ENCODE results near the gene PTGDR2. TPM values are rescaled to one million over a fixed set of nuclear protein-coding genes. Genes with fewer than 3 reads are reported as not detected.
A peak's percentile ranks its signal among the peaks of the same experiment; 100 is the strongest.

The PTGDR2 gene
- 0.11 TPM for polyA plus RNA-seq (2012; ENCODE audit: missing spikeins)

DNA sequence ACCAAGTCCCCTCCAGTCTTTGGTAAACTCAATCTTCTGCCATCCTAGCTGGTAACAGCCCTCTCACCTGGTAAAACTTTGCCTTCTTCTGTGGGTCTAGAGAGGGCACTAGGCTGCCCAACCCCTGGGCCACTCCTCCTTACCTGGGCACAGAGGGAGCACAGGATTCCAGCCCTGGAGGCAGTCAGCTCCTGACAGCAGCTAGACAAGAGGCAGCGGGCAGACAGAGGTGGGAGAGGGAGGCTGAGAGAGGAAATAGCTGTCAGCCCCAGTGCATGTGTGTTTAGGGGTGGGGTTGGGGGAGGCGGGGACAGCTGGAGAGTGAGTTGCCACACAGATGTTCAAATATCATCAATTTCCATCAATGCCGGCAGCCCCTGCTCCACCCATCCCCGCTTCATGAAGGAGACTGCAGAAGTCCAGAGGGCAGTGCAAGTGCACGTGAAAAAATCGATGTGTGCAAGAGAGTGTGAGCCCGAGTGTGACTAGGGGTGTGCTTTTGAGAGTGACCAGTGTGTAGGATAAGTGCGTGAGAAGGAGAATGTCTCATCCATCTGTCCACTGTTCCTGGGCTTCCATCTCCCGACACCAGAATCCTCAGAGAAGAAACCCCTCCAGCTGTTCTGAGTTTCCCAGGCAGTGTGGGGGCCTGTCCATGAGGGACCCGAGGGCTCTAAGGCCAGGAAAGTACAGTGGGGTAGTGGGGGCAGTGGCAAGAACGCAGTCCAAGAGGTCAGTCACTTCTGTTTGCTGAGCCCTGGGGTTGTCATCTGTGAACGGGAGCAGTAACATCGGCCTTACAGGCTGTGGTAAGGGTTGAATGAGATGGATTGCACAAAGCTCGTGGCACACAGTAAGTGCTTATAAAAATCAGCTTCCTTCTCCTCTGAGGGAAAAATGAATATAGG lies at the start of gene PTGDR2:
TSS of gene PTGDR2 (minus strand) at position 225 of the 908 bp plus-strand sequence. CDS start 2,228 bp downstream, outside the sequence.
- FAIRE-seq: no peak
- TF ChIP-seq POLR2AphosphoS5 (IDR thresholded peaks at IDR 0.05; ENCODE audit: low read depth, low read length) (no peak), POLR2A (IDR thresholded peaks at IDR 0.05; ENCODE audit: low read depth, low read length) (no peak), TAF1 (IDR thresholded peaks at IDR 0.05; ENCODE audit: borderline replicate concordance, low read depth, low read length) (no peak)
- no peak for DNase-seq (ENCODE audit: insufficient read length)

DNA sequence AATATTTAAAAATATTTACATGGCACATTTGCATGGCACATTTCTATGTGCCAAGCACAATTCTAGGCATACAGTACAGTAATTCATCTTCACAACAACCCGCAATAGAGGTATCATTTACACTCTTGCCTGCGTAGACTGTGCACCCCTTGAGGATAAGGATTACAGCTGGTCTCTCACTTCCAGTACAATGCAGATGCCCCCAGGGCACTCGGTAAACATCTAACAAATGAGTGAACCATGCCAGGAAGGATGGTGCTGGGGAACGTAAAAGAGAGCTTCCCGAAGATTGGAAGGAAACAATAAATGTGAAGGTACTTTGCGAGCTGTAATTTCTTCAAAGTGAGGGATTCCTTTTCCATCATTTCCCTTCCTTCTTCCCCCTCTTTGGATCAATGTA lies 49.3 kb upstream of the PTGDR2 start:
- DNase-seq (ENCODE audit: insufficient read length) (no peak), FAIRE-seq (peak; percentile 5)
- no peak for TF ChIP-seq POLR2A (IDR thresholded peaks at IDR 0.05; ENCODE audit: low read depth, low read length)
- no peak for TF ChIP-seq POLR2AphosphoS5 (IDR thresholded peaks at IDR 0.05; ENCODE audit: low read depth, low read length)
- no peak for TF ChIP-seq TAF1 (IDR thresholded peaks at IDR 0.05; ENCODE audit: borderline replicate concordance, low read depth, low read length)

DNA sequence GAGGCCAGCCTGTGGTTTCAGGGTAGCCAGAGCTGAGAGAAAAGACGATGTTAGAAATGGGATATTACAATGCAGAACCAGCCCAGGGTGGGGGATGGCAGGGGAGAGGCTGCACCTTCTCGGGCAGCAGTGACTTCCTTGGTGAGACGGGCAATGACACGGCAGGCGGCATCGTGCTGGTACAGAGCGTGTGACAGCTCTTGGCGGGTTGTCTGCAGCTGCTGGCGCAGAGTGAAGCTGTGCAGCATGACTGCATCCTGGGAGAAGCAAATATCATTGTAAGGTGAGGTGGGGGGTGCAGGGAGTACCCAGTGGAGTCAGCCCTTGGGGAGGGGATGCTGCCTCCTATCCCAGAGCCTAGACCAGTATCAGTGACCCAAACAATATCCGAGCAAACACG lies 46.9 kb upstream of the PTGDR2 start:
- TF ChIP-seq TAF1 (IDR thresholded peaks at IDR 0.05; ENCODE audit: borderline replicate concordance, low read depth, low read length) (no peak), POLR2AphosphoS5 (IDR thresholded peaks at IDR 0.05; ENCODE audit: low read depth, low read length) (no peak)
- FAIRE-seq (no peak), DNase-seq (ENCODE audit: insufficient read length) (no peak)

DNA sequence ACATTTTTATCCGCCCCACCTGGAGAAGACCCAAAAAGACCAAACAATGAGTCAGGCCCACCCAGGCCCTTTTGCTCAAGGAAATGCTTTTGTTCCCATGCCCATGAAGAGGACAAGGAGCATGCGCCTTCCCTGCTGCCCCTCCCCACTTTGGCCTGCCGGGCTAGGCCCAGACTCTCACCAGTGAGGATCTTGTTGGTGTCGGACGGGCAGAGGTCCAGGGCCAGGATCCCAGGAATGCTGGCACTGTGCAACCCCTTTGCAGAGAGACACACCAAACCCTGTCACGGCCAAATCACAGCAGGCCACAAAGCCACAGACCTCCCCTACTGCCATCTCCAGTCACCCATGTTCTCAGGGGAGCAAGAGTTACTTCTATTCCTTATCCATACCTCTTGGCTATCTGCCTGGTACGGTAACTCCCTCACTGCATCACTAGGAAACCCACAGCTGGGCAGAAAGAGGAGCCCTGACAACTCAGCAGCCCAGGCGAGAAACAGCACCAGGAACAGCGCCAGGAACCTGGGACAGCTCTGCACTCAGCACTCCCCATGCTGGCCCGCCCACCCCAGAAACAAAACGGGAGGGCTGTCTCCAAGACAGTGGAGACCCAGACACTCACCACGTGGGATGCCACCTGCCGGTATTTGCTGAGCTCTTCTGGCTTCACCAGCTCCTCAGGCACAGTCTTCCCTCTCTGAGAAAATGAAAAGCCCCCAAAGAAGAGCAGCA lies 45.1 kb upstream of the PTGDR2 start:
- FAIRE-seq (no peak), DNase-seq (ENCODE audit: insufficient read length) (no peak)
- TF ChIP-seq POLR2A (IDR thresholded peaks at IDR 0.05; ENCODE audit: low read depth, low read length) (no peak), TAF1 (IDR thresholded peaks at IDR 0.05; ENCODE audit: borderline replicate concordance, low read depth, low read length) (no peak), POLR2AphosphoS5 (IDR thresholded peaks at IDR 0.05; ENCODE audit: low read depth, low read length) (no peak)

DNA sequence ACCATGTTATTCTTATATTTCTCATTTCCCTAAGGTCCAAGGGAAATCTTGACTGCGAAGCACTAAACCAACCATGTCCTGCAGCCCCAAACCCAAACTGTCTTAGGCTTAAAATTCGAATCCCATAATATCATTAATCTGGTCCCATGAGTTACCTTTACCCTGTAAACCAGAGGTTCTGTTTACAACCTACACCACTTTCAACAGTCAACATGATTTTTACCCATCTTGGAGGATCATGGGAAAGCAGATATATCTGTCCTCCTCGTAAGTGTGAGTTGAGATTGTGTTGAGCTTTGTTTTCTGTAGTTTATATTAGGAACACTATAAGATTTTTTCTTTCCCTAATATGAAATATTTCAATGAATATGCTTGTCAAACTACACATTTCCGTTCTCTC lies 44.2 kb upstream of the PTGDR2 start:
- TF ChIP-seq POLR2A (IDR thresholded peaks at IDR 0.05; ENCODE audit: low read depth, low read length): no peak
- TF ChIP-seq POLR2AphosphoS5 (IDR thresholded peaks at IDR 0.05; ENCODE audit: low read depth, low read length): no peak
- no peak for TF ChIP-seq TAF1 (IDR thresholded peaks at IDR 0.05; ENCODE audit: borderline replicate concordance, low read depth, low read length)
- no peak for FAIRE-seq
- DNase-seq (ENCODE audit: insufficient read length): no peak

DNA sequence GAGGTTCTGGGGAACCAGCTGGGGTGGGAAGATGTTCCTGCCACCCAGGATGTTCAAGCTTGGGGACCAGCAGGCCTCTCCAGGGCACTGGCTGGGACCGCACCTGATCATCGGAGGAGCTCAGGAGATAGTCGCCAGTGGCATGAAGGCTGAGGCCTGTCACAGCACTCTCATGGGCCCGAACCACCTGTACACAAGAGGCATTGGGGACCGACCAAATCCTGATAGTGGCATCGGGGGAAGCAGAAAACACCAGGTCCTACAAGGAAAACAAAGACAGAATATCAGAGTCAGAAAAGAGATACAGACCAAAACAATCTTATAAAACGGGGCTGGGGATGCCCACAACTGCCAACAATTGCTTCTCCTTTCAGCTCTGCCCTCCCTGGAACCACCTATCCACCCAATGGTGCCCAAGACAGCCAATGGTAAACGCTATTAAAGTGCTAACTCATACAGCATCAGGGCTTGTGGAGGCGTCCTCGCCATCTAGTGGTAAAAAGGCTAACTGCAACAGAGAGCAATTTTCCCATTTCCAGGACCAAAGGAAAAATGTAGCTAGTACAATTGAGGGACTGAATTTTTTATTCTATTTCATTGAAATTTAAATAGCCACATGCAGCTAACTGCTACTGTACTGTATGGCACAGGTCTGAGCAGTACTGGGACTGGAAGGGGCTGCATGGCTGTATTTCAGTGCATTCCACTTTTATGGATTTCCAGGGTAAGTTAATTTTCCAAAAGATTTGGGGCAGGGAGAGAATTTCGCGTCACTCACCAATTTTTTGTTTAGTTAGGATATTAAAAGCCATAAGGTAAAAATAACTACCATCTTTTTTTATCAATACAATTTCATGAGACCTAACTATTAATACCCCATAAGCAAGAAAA lies 43.5 kb upstream of the PTGDR2 start:
- FAIRE-seq: peak; percentile 84
- no peak for DNase-seq (ENCODE audit: insufficient read length)
- TF ChIP-seq POLR2AphosphoS5 (IDR thresholded peaks at IDR 0.05; ENCODE audit: low read depth, low read length) (no peak), TAF1 (IDR thresholded peaks at IDR 0.05; ENCODE audit: borderline replicate concordance, low read depth, low read length) (no peak), POLR2A (IDR thresholded peaks at IDR 0.05; ENCODE audit: low read depth, low read length) (no peak)

DNA sequence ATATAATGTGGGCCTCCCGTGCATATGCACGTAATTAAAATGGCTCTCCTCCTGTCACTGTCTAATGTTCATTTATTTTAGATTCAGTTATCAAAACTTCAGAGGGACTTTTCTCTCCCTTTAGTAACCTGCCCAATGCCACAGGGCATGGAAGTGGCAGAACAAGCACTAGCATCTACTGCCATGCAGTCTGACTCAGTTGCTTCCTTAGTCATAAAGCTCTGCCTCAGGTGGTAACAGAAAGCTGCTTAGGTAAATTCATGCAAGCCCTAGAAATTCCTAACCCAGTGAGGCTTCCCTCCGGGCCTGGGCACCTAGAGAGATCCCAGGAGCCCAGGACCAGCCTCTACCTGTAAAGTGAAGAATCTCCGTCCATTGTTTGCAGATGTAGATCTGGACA lies 41.7 kb upstream of the PTGDR2 start:
- DNase-seq (ENCODE audit: insufficient read length): no peak
- FAIRE-seq: no peak
- no peak for TF ChIP-seq POLR2AphosphoS5 (IDR thresholded peaks at IDR 0.05; ENCODE audit: low read depth, low read length)
- TF ChIP-seq POLR2A (IDR thresholded peaks at IDR 0.05; ENCODE audit: low read depth, low read length): no peak
- no peak for TF ChIP-seq TAF1 (IDR thresholded peaks at IDR 0.05; ENCODE audit: borderline replicate concordance, low read depth, low read length)

DNA sequence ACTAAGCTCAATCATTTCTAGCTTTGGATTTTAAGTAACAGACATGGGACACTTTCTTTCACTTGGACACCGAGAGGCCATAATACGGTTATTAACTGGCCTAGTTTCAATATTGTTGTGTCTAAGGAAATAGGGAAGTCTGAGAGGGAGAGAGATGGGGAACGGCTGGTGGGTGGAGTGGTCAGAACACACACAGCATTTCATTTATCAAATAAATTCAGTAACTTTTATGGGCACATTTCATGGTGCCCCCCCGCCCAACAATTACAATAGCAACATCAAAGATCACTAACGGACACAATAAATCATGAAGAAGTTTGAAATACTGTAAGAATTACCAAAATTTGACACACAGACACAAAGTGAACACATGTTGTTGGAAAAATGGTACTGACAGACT lies 39.9 kb upstream of the PTGDR2 start:
- TF ChIP-seq POLR2A (IDR thresholded peaks at IDR 0.05; ENCODE audit: low read depth, low read length) (no peak), POLR2AphosphoS5 (IDR thresholded peaks at IDR 0.05; ENCODE audit: low read depth, low read length) (no peak), TAF1 (IDR thresholded peaks at IDR 0.05; ENCODE audit: borderline replicate concordance, low read depth, low read length) (no peak)
- no peak for FAIRE-seq
- DNase-seq (ENCODE audit: insufficient read length): no peak

DNA sequence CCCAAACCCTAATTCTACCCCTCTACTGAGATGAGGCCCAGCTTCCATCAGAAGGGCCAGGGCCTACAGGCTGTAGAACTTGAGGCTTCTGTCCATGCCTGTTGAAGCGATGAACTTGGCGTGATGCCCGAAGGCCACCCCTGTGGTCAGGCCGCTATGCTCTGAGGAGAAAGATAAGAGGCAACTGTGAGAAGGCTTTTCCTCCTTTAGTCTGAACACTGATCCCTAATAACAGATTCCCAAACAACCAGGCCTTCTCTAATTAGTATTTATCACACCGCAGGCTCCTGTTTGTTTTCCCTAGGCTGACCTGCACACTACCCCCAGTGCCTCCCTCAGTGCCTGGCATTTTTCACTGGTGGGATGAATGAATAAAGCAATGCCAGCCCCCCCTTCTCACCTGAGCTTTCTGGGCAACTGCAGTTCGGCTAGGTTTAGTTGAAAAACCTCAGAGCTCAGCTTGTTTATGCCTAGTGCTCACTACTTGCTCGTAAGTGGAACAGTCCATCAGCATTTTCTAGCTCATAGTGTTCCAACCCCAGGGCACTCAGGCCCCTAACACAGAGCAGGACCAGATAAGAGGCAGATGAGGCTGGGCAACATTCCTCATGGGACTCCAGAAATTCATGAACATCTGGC lies 35.5 kb upstream of the PTGDR2 start:
- DNase-seq (ENCODE audit: insufficient read length) (no peak), FAIRE-seq (no peak)

DNA sequence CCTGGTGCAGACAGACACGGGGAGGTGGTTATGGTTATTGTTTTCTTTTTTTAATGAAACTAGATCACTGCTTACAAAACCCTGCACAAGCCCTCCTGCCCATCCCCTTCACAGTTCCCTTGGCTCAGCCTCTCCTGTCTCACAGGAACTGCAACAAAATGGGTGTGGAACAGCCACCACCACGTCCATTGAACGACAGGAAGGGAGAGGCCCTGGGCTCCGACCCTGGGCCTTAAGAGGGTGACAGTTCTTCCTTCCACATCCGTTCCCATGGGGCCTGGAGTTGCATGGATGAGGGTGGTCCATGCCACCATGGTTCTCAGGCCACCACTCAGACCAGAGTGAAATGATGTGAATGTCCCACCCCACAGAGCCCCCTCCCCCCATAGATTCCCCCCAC lies 34.9 kb upstream of the PTGDR2 start:
- DNase-seq (ENCODE audit: insufficient read length): no peak
- no peak for FAIRE-seq
- TF ChIP-seq POLR2AphosphoS5 (IDR thresholded peaks at IDR 0.05; ENCODE audit: low read depth, low read length): no peak
- no peak for TF ChIP-seq TAF1 (IDR thresholded peaks at IDR 0.05; ENCODE audit: borderline replicate concordance, low read depth, low read length)
- TF ChIP-seq POLR2A (IDR thresholded peaks at IDR 0.05; ENCODE audit: low read depth, low read length): peak; percentile 27; the same call in 1 of the 2 replicates

More for the DNA sequence above, 35.5 kb upstream of the PTGDR2 start:
- TF ChIP-seq TAF1 (IDR thresholded peaks at IDR 0.05; ENCODE audit: borderline replicate concordance, low read depth, low read length): no peak
- TF ChIP-seq POLR2A (IDR thresholded peaks at IDR 0.05; ENCODE audit: low read depth, low read length): no peak
- TF ChIP-seq POLR2AphosphoS5 (IDR thresholded peaks at IDR 0.05; ENCODE audit: low read depth, low read length): no peak
